GM18520 (cell line): ENCODE results near the gene TMEM187.
"Not testable (repeated sequence)": the region's sequence is repeated elsewhere in the genome, so short reads cannot be mapped to it uniquely, and the experiment has no call there.

Experiments used
- ATAC-seq: cut with Tn5 transposase; IDR thresholded peaks from one replicate; pipeline ENCODE4 v1.9.1; 2021; ENCODE audit not compliant: unreplicated experiment

The TMEM187 gene

GRCh38 chrX:153994398-153994797 lies 21.8 kb downstream of the TMEM187 start:
- ATAC-seq, result not testable (repeated sequence)

- ATAC-seq, result no peak
These were observed 22.9 kb downstream of the TMEM187 start for GRCh38 chrX:153995504-153995903.

GRCh38 chrX:153999359-154000037 lies 26.9 kb downstream of the TMEM187 start:
- no peak for ATAC-seq

DNA sequence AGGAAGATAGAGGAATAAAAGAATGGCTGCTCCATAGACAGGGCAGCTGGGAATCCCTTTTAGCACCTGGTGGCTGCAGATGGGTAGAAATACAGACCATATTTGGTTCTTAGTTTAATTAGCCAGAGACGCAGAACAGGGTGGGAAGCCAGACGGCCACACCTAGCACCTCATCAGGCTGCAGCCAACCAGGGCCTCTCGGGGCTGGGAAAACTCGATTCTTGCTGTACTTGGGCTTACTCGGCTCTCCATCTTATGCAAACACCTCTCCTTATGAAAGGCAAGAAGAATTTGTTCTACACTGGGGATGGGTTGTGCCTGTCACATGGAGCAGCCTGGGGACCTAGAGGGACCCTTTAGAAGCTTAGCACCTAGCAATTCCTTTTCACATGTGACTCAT lies 27.5 kb downstream of the TMEM187 start:
- no peak for ATAC-seq

DNA sequence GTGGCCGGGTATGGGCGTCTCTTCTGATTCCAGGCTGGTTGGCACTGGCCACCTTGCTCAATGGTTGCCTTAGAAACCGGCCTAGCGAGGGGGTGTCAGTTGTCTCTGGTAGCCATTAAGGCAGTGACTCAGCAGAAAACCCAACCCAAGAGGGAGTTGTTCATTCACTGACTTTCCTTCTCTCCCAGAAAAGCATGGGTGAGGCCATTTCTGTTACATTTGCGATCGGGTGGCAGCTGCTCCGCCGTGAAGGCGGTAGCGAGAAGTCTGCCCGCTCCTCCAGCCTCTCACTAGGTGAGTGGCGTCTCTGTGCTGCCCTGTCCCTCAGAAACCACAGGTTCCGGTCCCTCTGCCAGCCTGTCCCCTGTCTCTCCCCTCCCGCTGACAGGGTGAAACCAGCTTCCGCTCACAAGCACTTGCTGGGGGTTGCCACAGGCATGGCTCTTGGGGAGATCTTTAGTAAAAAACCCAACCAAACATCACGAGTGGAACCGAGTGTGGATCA lies 29.7 kb downstream of the TMEM187 start:
- no peak for ATAC-seq

DNA sequence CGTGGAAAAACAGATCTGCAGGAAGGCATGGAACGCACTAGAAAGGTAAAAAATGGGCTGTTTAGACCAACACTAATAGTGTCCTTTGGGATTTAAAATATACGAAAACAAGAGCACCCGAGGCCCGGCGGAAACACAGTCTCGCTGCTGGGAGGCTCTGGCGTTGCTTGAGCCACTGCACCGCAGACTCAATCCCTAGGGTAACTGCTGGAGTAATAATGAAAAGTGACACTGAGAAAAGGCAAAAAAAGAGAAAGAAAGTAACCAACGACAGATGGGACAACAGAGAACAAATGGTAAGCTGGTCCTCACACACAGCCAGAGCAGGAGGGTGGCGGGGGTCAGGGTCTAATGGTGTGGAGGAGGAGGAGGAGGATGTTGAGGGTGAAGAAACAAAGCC lies 31.8 kb downstream of the TMEM187 start:
- ATAC-seq, result no peak

DNA sequence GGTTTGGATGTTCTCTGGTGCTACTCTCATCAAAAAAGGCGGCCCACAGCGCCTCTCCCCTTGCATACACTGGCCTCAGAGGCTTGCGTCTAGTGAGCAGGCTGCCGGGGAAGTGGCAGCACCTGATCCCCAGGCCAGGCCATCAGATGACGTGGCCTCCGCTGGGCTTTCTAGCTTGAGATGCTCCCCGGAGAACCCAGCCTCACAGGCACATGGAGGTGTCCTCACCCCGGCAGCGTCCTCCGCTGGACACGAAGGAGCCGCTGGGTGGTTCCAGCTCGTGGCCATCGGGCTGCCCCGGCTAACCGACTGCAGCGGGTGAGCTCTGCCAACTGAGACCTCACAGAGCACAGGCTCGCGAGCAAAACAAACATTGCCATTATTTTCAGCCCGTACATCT lies 34.4 kb downstream of the TMEM187 start:
- ATAC-seq, result no peak

DNA sequence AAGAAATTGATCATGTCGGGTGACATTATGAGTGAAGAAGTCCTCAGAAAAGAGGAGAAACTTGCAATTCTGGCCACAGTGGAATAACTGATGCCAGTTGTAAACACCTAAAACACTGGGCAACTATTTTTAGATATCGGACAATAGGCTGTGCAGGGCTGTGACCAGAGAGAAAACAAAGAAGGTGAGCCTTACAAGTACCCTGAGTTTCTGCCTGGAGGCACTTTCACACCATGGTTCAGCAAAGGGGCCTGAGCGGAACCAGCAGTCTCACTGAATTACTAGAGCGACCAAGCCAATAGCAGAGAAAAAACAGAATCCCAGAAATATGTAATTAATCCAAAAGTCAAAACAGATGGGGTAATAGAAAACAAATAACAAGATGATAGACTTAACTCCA lies 36.0 kb downstream of the TMEM187 start:
- ATAC-seq, result no peak

GRCh38 chrX:154010330-154011087 lies 38.0 kb downstream of the TMEM187 start:
- ATAC-seq, result no peak

DNA sequence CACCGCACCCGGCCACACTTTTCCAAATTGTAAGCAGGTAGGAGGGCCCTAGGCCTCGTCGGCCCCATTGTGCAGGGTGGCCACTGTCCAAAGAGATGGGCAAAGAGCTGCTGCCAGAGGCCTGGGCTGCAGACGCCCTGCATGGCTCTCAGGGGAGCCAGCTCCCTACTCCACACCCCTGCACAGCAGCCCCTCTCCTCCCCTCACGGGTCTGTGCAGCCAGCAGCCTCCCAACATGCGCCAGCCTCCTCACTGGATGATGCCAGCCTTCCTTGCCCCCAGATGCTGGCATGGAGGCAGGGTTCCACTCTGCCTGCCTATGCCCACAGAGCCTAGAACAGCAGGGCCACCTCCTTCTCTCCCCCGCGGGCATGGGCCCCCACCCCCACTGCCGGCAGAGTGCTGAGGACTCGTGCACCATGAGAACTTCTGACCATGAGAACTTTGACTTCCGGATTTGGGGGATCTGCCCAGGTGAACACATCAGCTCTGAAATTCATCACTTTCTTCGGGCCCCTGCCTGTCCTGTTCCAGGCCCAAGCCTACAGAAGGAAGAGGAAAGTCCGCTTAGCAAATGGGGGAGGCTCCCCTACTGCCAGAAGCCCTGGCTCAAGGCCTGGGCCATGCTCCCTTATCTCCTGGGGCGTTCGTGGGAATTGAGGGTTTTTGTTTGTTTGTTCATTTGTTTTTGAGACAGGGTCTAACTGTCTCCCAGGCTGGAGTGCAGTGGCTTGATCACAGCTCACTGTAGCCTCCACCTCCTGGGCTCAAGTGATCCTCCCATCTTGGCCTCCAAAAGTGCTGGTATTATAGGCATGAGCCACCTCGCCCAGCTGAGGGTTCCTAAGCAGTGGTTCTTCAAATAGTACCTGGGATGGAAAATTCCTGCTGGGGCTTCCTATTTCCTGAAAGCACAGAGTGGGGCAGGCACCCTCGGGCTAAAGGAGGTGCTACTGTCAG lies 39.1 kb downstream of the TMEM187 start:
- no peak for ATAC-seq

- ATAC-seq, result no peak
These were observed 39.9 kb downstream of the TMEM187 start for GRCh38 chrX:154012336-154012991.

DNA sequence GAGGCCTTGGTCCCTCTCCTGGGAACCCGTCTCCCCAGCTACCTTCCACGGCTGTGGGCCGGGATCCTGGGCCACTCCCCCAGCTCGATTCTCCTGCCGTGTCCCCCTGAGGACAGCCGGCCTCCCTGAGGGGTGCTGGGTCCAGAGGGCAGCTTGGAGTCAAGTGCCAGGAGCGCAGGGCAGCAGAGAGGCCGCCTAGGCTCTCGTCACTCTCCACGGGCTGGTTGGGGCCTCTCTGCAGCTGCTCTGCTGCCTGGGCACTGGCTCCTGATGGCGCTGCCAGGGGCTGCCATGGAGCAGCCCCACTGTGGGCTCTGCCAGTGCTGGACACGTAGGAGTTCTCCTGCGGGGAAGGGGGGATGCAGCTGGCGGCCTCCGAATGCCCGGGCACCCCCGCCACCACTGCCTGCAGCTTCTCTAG lies 40.5 kb downstream of the TMEM187 start:
- no peak for ATAC-seq

DNA sequence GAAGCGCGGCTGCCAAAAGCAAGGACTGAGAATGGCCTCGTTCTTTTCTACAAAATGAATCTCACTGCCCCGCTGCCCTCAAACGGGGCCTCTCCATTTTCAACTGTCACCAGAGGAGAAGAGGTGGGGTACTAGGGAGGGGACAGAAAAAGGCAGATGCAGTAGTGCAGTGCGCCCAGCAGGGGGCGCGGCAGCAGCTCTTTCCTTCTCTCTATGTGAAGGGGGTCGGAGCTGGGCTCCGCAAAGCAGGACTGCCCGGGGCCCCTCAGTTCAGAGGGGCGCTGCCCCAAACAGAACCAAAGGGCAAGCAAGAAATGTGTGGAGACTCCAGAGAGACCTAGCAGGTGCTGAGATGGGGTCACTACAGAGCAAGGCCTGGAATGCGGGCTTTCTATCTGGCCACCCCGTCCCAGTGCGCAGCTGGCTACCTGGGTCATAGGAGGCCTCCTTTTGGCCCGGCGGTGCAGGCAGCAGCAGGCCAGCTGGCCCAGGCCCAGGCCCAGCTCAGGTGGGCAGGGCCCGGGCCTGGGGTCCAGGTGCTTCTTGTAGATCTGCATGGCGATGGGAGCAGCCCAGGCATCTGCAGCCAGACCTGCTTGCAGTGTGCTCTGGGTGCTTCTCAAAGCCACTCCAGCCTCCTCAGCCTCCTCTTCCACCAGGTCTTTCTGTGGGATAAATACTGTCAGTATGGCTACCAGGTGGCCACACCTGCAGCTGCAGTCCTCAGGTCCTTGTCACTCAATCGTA lies 41.2 kb downstream of the TMEM187 start:
- ATAC-seq, result no peak

GRCh38 chrX:154014429-154015380 lies 42.2 kb downstream of the TMEM187 start:
- ATAC-seq, result no peak

DNA sequence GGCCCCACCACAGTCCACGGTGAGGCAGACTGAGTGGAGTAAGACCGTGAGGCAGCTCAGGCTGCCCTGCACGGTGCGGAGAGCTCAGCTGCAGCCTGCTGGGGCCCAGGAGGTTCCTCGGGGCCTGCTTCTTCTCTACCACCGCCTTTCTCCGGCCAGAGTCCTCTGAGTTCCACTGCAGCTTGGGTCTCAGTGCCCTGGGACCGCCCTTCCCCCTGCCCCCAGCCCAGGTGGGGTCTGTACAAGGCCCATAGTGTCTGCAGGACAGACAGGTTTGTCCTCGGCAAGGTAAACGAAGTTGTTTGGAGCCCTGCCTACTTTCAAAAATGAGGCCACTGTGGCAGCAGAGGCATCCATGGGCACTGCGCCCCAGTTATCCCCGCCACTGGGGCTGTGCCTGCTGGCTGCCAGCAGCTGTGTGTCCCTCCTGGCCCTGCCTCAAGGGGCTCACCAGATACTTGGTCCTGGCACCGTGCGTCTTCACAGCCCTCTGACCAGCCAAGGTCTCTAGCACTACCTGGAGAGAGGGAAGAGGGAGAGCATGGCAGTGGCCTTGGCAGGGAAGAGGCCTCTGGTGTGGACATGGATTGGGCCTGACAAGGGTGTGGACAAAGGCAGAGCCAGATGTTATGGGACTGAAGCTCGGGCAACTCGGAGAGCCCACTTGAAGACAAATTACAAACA lies 43.2 kb downstream of the TMEM187 start:
- no peak for ATAC-seq

- no peak for ATAC-seq
These were observed 44.0 kb downstream of the TMEM187 start for GRCh38 chrX:154016366-154017076.

DNA sequence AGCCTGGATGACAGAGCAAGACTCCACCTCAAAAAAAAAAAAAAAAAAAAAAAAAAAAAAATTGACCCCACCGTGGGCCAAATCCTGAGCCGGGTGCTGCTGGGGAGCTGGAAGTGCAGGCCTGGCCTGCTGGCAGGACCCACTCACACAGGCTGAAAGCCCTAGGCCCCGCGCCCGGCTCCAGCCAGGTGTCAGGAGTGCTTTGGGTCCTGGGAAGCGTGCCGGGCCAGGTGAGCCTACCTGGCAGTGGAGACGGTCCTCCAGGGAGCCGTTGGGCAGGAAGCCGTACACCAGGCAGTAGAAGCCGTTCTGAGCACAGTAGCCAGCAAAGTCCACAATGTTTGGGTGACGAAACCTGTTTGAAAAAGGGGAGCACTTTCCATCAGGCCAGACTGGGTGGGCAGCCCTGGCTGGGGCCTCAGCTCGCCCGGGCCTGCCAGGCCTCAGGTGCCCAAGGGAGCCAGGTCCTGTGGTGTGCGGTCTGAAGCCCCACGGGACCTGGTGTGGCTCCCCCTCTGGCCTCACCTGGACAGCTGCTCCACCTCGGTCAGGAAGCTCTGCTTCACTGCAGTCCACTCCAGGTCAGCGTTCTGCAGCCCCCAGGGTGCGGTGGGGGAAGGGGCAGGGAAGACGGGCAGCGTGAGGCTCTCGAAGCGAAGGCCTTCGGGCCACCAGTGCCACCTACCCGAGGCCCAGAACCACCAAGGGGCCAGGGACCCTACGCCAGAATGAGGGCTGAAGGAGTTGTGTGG lies 45.4 kb downstream of the TMEM187 start:
- no peak for ATAC-seq
